SK-N-SH (cell line): Measurements from ENCODE around the gene CFAP65. TPM values are rescaled to one million over a fixed set of nuclear protein-coding genes. Genes with fewer than 3 reads are reported as not detected.

Source experiments
- CTCF ChIA-PET: fragments of 300-600, 350-600 bp; formaldehyde crosslinking; extraction: SDS; loops from one replicate; lab custom pipeline; 2021; lab: Yijun Ruan, JAX
- POLR2A ChIA-PET: fragments of 350-600 bp; sonication (Branson Sonifier 250); formaldehyde crosslinking; extraction: SDS; loops from one replicate; lab custom pipeline; 2020; ENCODE audit warnings: antibody characterized with exemption, inconsistent platforms; lab: Yijun Ruan, JAX
- DNase-seq: peaks from one replicate; pipeline ENCODE4 v3.0.0; 2012
- H2AFZ ChIP-seq: fragments of 200-600 bp; sonication (generic); 2 replicates; pipeline ENCODE4 v1.8.1; 2016; ENCODE audit warnings: antibody characterized with exemption, mild to moderate bottlenecking, low read depth
- H3F3A ChIP-seq: fragments of 200-600 bp; sonication (generic); replicated peaks from 2 replicates; pipeline ENCODE3; 2016; ENCODE audit warnings: antibody characterized with exemption, mild to moderate bottlenecking; ENCODE audit not compliant: insufficient read depth
- H3K27ac ChIP-seq, 2 experiments: fragments of 200-500 bp in 1 of 2; fragments of 200-600 bp in 1 of 2; sonication (Bioruptor generic) in 1 of 2; sonication (generic), shearing (Covaris generic) in 1 of 2; 2 replicates each; pipeline versions ENCODE4 v1.5.1 to v1.6.1; 2014 to 2016; ENCODE audit warnings: low read depth in 2 of 2, inconsistent platforms in 1 of 2, low read length in 1 of 2, mild to moderate bottlenecking in 1 of 2, mixed read lengths in 1 of 2
- H3K27me3 ChIP-seq: fragments of 200-600 bp; sonication (generic), shearing (Covaris generic); 2 replicates; pipeline ENCODE4 v1.6.1; 2016; ENCODE audit warnings: mixed run types; ENCODE audit not compliant: insufficient read depth
- H3K36me3 ChIP-seq, 2 experiments: fragments of 200-500 bp in 1 of 2; fragments of 200-600 bp in 1 of 2; sonication (Bioruptor generic) in 1 of 2; sonication (generic) in 1 of 2; replicated peaks in 1 of 2; 2 replicates each; pipeline versions ENCODE3 to v1.5.1; 2014 to 2016; ENCODE audit warnings: low read length in 1 of 2, mild to moderate bottlenecking in 1 of 2; ENCODE audit not compliant: insufficient read depth in 2 of 2, control insufficient read depth in 1 of 2
- H3K4me1 ChIP-seq, 2 experiments: fragments of 200-500 bp in 1 of 2; fragments of 200-600 bp in 1 of 2; sonication (Bioruptor generic) in 1 of 2; sonication (generic), shearing (Covaris generic) in 1 of 2; 2 replicates each; pipeline versions ENCODE4 v1.5.1 to v1.6.1; 2014 to 2016; ENCODE audit warnings: low read depth in 1 of 2, low read length in 1 of 2, mixed run types in 1 of 2; ENCODE audit not compliant: insufficient read depth in 2 of 2, control insufficient read depth in 1 of 2
- H3K4me2 ChIP-seq: fragments of 200-600 bp; sonication (generic), shearing (Covaris generic); 2 replicates; pipeline ENCODE4 v1.6.1; 2017; ENCODE audit warnings: mixed run types
- H3K4me3 ChIP-seq, 2 experiments: fragments of 200-500 bp in 1 of 2; fragments of 200-600 bp in 1 of 2; sonication (Bioruptor generic) in 1 of 2; sonication (generic), shearing (Covaris generic) in 1 of 2; 2 replicates each; pipeline versions ENCODE4 v1.5.1 to v1.8.1; 2014 to 2016; ENCODE audit warnings: low read depth in 2 of 2, inconsistent platforms in 1 of 2, low read length in 1 of 2, mild to moderate bottlenecking in 1 of 2, mixed read lengths in 1 of 2, moderate library complexity in 1 of 2
- H3K79me2 ChIP-seq: fragments of 200-600 bp; sonication (generic); 2 replicates; pipeline ENCODE4 v1.8.1; 2017; ENCODE audit warnings: mild to moderate bottlenecking; ENCODE audit not compliant: insufficient read depth
- H3K9ac ChIP-seq: fragments of 200-600 bp; sonication (generic); 2 replicates; pipeline ENCODE4 v1.6.1; 2017; ENCODE audit warnings: mixed run types
- H3K9me2 ChIP-seq: fragments of 200-600 bp; sonication (generic); 2 replicates; pipeline ENCODE4 v1.6.1; 2017; ENCODE audit warnings: mixed run types
- H3K9me3 ChIP-seq: fragments of 200-600 bp; sonication (generic); 2 replicates; pipeline ENCODE4 v1.6.1; 2017; ENCODE audit warnings: mixed run types, mild to moderate bottlenecking, moderate library complexity
- H4K20me1 ChIP-seq: fragments of 200-600 bp; sonication (generic); 2 replicates; pipeline ENCODE4 v1.6.1; 2017; ENCODE audit warnings: mild to moderate bottlenecking, mixed run types; ENCODE audit not compliant: insufficient read depth
- ELF1 ChIP-seq: IDR thresholded peaks from 2 replicates; pipeline ENCODE4 v1.4.0; 2012
- EP300 ChIP-seq, 2 experiments: IDR thresholded peaks; 2 replicates each; pipeline versions ENCODE4 v1.4.0 to v1.6.1; 2012; ENCODE audit warnings: borderline replicate concordance in 1 of 2, low read depth in 1 of 2, low read length in 1 of 2
- EZH2phosphoT487 ChIP-seq: fragments of 200-600 bp; sonication (generic); IDR thresholded peaks from 2 replicates; pipeline ENCODE4 v1.6.1; 2017; ENCODE audit warnings: low read depth, mixed run types, mild to moderate bottlenecking, antibody characterized with exemption, moderate library complexity, borderline replicate concordance
- FOSL2 ChIP-seq: IDR thresholded peaks from 2 replicates; pipeline ENCODE4 v1.4.0; 2012; ENCODE audit warnings: low read depth, mild to moderate bottlenecking, moderate library complexity, borderline replicate concordance
- FOXJ3 ChIP-seq: sonication (generic); formaldehyde crosslinking; IDR thresholded peaks from 2 replicates; pipeline ENCODE4 v1.5.1; 2020; ENCODE audit warnings: mild to moderate bottlenecking, missing genetic modification reagents
- GABPA ChIP-seq: IDR thresholded peaks from 2 replicates; pipeline ENCODE4 v1.4.0; 2012; ENCODE audit warnings: low read depth, mild to moderate bottlenecking
- IRF3 ChIP-seq: fragments of 150-350 bp; IDR thresholded peaks from 2 replicates; pipeline ENCODE4 v1.6.1; 2016; ENCODE audit warnings: mild to moderate bottlenecking, low read depth, low read length
- JUND ChIP-seq: IDR thresholded peaks from 2 replicates; pipeline ENCODE4 v1.4.0; 2012
- MEF2A ChIP-seq: IDR thresholded peaks from 2 replicates; pipeline ENCODE4 v1.4.0; 2012; ENCODE audit warnings: low read depth, borderline replicate concordance
- MXI1 ChIP-seq: IDR thresholded peaks from 2 replicates; pipeline ENCODE4 v1.6.1; 2012; ENCODE audit warnings: mild to moderate bottlenecking, low read depth, low read length, improper control_type of control experiment
- POLR2AphosphoS5 ChIP-seq: IDR thresholded peaks from 2 replicates; pipeline ENCODE4 v1.6.1; 2012; ENCODE audit warnings: low read depth, low read length
- REST ChIP-seq: IDR thresholded peaks from 2 replicates; pipeline ENCODE4 v1.6.1; 2012; ENCODE audit warnings: mild to moderate bottlenecking, low read depth, low read length, moderate library complexity
- RXRA ChIP-seq: IDR thresholded peaks from 2 replicates; pipeline ENCODE4 v1.4.0; 2012; ENCODE audit warnings: low read depth, mild to moderate bottlenecking, borderline replicate concordance
- SIN3A ChIP-seq: IDR thresholded peaks from 2 replicates; pipeline ENCODE4 v1.6.1; 2012; ENCODE audit warnings: low read depth, mild to moderate bottlenecking, low read length, moderate library complexity, borderline replicate concordance
- WGBS: methylation state at CpG from one replicate; pipeline ENCODE4 v1.1.6; 2017; ENCODE audit warnings: low lambda C conversion rate; 5-methylcytosine and 5-hydroxymethylcytosine counted together
- polyA plus RNA-seq, 3 experiments: library from polyadenylated mRNA; depleted of rRNA; stranded (reverse); fragments of >200 nt; gene quantifications; 2 replicates each; pipeline ENCODE4 v1.2.3, GENCODE V29; 2012
- TF ChIP-seq, protein P1 (sequence below): IDR thresholded peaks from 2 replicates; pipeline ENCODE4 v1.4.0; 2012; ENCODE audit warnings: low read depth, borderline replicate concordance
- TF ChIP-seq, protein P2 (sequence below): fragments of 150-350 bp; IDR thresholded peaks from 2 replicates; pipeline ENCODE4 v1.6.1; 2017; ENCODE audit warnings: antibody characterized with exemption, low read length, low read depth, borderline replicate concordance

CFAP65 gene
- polyA plus RNA-seq, 1 of the 3 experiments (the other 2 are of a cell fraction): 0.95 TPM

DNA sequence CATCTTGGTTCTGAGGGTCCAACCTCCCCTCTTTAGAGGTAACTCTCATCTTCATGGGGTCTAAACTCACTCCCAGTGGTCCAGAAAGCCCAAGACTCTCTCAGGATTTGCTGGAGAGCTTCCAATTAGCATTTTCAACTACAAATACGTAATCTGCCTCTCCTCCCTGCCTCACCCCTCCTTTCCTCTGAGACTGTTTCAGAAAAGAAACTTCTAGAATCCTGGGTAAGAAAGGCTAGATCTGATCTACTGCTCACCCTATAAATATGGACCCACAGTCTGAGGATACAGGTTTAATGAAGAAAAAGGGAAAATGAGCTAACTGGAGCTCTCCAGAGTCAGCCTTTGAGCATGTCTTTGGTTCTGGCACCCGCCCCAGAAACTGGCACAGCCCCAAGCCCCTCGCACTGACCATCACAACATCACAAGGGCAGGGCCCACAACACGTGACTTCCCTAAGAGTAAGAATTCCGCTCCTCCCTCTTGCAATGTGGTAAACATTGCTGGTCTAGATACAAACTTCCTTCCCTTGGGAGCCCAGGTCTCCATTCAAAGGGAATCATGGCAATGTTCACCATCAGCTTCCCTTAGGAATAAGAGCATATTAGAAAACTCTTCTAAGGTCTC lies 41.1 kb upstream of the CFAP65 start:
- no peak for DNase-seq
- H3K27ac ChIP-seq: no peak overlapping the region
- H3K9me3 ChIP-seq: no peaks in the 10 kb centered on the region
- H3K27me3 ChIP-seq: no peaks in the 10 kb centered on the region
- no peaks in the 10 kb centered on the region for H3F3A ChIP-seq
- ChIA-PET POLR2A (no interaction called here), CTCF (interaction anchor here (1.0 to 2.8 kb wide), 9 partner anchors 9 to 86 kb away, joined by 3 to 14 read pairs (median 3); no protein-coding TSS in a partner anchor)
- H3K4me3 ChIP-seq: no peak overlapping the region
- no peaks in the 10 kb centered on the region for H3K4me1 ChIP-seq
- peaks cover 0 to 3% of the 10 kb centered on the region in 2 experiments for H3K36me3 ChIP-seq
- no peaks in the 10 kb centered on the region for H3K79me2 ChIP-seq
- no peak overlapping the region for H3K4me2 ChIP-seq
- WGBS: 96% methylated on average over 5 of the region's 5 CpGs
- H3K9me2 ChIP-seq: no peaks in the 10 kb centered on the region
- TF ChIP-seq SIN3A (no peak), REST (no peak), POLR2AphosphoS5 (no peak), ELF1 (no peak), IRF3 (no peak), RXRA (no peak)
- TF ChIP-seq, protein P1, sequence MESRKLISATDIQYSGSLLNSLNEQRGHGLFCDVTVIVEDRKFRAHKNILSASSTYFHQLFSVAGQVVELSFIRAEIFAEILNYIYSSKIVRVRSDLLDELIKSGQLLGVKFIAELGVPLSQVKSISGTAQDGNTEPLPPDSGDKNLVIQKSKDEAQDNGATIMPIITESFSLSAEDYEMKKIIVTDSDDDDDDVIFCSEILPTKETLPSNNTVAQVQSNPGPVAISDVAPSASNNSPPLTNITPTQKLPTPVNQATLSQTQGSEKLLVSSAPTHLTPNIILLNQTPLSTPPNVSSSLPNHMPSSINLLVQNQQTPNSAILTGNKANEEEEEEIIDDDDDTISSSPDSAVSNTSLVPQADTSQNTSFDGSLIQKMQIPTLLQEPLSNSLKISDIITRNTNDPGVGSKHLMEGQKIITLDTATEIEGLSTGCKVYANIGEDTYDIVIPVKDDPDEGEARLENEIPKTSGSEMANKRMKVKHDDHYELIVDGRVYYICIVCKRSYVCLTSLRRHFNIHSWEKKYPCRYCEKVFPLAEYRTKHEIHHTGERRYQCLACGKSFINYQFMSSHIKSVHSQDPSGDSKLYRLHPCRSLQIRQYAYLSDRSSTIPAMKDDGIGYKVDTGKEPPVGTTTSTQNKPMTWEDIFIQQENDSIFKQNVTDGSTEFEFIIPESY: no peak
- H3K9ac ChIP-seq: no peak overlapping the region
- H4K20me1 ChIP-seq: no peaks in the 10 kb centered on the region
- H2AFZ ChIP-seq: no peak overlapping the region

- Histone ChIP-seq H3F3A (no peaks in the 10 kb centered on the region), H3K4me1 (no peaks in the 10 kb centered on the region), H3K36me3 (peaks cover 5 to 9% of the 10 kb centered on the region in 2 experiments), H3K9me3 (no peaks in the 10 kb centered on the region), H3K9ac (no peak overlapping the region), H3K79me2 (no peaks in the 10 kb centered on the region), H4K20me1 (no peaks in the 10 kb centered on the region), H2AFZ (no peak overlapping the region), H3K4me2 (no peak overlapping the region), H3K27ac (no peak overlapping the region), H3K4me3 (no peak overlapping the region), H3K9me2 (no peaks in the 10 kb centered on the region), H3K27me3 (no peaks in the 10 kb centered on the region)
- TF ChIP-seq POLR2AphosphoS5 (no peak), FOXJ3 (CRISPR knock-in tag) (no peak), GABPA (no peak), MXI1 (no peak), FOSL2 (no peak), SIN3A (no peak), EZH2phosphoT487 (no peak), JUND (no peak), MEF2A (no peak), EP300 (IDR thresholded peaks at IDR 0.05; ENCODE audit: borderline replicate concordance in 1 of 2, low read depth in 1 of 2, low read length in 1 of 2) (no peak), IRF3 (no peak)
- TF ChIP-seq, protein P2, sequence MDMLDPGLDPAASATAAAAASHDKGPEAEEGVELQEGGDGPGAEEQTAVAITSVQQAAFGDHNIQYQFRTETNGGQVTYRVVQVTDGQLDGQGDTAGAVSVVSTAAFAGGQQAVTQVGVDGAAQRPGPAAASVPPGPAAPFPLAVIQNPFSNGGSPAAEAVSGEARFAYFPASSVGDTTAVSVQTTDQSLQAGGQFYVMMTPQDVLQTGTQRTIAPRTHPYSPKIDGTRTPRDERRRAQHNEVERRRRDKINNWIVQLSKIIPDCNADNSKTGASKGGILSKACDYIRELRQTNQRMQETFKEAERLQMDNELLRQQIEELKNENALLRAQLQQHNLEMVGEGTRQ: no peak
- ChIA-PET CTCF (interaction anchor here (1.0 to 2.8 kb wide), 10 partner anchors 8 to 86 kb away, joined by 3 to 14 read pairs (median 3); no protein-coding TSS in a partner anchor), POLR2A (no interaction called here)
- DNase-seq: no peak
These were observed 40.5 kb upstream of the CFAP65 start for GRCh38 chr2:219081701-219082331.
